Activated T-cell treated with anti-CD3 and anti-CD28 coated beads for 48 hours (primary cell): ENCODE measurements around the gene PLXNC1.

Source experiments
- DNase-seq: peaks from one replicate; pipeline ENCODE4 v3.0.0-alpha.2; 2020; ENCODE audit warnings: low read depth

Gene PLXNC1

GRCh38 chr12:94147991-94148738 lies at the start of gene PLXNC1:
Gene PLXNC1 (plus strand): TSS chr12:94148577. CDS start chr12:94148972, 395 bp downstream.
- DNase-seq = peak; percentile 60

DNA sequence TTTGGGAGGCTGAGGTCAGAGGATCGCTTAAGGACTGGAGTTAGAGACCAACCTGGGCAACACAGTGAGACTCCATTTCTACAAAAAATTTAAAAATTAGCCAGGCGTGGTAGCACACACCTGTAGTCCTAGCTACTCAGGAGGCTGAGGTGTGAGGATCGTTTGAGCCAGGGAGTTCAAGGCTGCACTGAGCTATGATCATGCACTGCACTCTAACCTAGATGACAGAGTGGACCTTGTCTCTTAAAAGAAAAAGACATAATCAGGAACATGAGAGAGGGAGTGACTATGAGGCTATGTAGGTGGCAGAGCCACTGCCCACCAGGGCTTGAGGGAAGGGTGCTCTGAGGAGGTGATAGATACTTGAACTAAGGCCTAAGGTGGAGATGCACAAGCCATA lies 49.2 kb upstream of the PLXNC1 start:
- DNase-seq = no peak

DNA sequence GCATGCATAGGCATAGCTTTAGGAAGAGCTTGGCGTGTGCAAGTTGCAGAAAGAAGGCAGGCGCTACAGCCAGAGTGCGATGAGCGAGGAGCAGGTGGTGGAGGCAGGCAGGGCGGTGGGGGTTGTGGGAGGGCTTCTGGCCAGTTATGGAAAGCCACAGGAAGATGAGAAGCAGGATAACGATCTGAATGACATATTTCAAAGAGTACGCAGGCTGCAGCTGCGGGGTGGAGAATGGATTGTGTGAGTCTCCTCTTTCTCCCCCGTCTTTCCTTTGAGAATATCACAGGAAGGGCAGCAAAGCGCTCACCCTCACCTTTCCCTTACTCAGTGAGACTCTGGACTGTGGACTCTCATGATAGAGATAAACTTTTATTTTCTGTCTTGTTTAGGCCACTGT lies 48.7 kb upstream of the PLXNC1 start:
- DNase-seq = no peak

DNA sequence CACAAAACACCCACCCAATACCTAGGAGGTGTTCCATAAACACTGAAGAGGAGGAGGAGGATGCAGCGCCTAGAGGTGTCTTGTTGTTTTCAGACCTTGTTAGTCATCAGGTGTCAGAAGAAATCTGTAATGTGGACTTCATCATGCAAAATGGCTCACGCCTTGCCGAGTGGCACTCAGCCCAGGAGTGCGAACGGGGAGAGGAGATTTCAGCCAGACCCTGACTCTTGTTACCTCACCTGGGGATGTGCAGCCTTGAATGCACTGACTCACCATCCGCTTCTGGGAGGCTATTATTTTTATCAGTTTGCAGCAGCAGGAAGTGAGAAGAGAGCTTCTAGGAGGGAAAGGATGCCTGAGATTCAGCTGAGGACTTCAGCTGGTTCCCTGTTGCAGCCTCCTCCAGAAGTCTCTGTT lies 48.2 kb upstream of the PLXNC1 start:
- DNase-seq = no peak

DNA sequence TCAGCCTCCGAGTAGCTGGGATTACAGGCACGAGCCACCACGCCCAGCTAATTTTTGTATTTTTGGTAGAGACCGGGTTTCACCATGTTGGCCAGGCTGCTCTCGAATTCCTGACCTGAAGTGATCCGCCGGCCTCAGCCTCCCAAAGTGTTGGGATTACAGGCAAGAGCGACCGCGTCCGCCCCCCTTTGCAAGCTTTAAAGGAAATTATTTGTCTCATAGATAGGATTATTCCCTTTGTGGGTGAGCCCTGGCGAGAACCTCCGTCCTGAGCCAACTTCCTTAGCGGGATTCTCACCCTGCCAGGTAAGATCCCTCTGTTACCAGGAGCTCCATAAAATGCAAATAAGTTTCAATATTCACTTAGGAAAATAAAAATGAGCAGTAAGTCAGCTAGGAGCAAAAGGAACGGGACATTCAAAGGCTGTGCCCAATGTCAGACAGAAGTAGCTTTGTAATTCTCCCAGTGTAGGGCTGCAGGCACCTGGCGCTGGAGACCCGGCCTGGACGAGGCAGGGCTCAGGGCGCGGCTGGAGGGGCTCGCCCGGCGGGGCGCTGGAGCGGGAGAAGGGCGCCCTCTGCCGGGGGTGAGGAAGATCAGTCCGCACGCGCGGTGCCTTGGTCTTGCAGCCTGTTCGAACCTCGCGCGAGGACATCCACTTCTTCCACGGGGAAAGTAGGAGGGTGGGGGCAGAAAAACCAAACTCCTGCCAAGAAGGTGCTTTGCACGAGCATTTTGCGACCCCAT lies 47.2 kb upstream of the PLXNC1 start:
- DNase-seq = peak; percentile 74

DNA sequence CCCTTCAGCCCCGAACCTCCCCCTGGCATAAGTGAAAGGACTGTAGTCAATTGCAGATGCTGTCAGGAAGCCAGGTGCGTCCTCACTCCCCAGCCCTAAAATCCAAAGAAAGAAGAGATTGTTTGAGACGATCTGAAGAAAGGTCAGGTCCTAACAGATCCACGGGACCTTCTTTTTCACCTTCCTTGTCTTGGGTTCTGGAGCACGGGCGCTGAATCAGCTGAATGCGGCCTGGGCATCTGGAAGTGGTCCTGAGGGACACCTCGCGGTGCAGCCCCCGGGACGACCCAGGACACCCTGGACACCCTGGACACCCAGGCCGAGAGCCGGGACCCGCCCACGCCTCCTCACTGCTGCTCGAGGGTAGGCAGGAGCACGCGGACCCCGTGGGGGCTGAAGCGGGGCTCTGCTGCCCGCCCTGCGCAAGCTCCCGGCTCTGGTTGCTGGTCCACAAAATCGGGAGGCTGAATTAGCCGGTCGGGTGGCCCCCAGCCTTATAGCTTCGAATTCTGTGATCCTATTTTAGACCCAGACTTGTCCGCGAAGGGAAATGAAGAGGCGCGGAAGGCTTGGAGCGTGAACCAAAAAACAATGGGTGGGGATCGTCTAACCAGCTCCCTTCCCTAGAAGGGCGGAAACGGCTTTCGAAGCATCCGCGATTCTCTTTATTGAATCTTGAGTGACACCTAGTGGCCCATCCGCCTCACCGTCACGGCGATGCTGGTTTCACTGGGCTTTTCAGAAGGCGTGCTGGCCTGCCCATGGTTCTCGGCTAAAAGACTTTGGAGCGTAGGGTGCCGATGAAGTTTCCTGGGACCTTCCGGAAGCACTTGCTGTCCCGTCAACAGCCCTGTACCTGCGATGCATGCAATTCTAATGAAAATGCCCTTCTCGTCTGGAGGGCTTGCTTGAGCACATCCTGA lies 46.4 kb upstream of the PLXNC1 start:
- DNase-seq = peak; percentile 74

- DNase-seq = no peak
These were observed 44.4 kb upstream of the PLXNC1 start for GRCh38 chr12:94103986-94104385.

DNA sequence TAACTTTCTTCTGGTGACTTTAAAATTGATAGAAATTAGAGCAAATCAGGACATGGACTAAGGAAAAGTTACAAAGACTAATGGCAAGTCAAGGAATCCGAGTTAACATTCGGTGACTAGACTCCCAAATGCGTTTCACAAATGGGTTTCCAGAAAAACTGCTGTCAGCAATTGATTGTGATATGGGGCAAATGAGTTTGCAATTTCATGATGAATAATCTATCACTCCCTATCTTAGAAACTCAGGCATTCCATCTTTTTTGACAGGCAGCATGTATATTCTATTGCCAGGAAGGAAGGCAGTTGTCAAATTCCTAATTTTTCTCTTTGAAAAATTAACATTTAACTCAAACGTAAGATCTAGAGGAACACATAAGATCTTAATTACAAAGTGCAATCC lies 40.5 kb upstream of the PLXNC1 start:
- no peak for DNase-seq

DNA sequence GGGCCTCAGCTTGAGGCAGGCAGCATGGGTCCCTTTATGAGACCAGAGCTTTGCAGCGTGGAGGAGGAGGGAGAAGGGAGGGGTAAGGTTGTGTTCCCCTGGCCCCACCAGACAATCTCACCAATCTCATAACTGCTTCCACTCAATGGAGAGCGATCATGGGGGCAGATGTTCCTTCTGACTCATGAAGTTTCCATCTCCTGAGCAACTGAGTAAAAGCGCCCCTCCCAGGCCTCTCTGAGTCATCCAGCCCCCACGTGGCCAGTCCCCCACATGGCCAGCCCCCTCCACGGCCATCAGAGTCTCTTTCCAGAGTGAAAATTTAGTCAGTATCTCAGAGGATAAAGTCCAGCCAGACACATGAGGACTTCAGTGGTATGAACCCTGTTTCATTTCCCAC lies 39.2 kb upstream of the PLXNC1 start:
- peak; percentile 51 for DNase-seq

GRCh38 chr12:94110258-94110657 lies 38.1 kb upstream of the PLXNC1 start:
- no peak for DNase-seq

- DNase-seq = no peak
These were observed 37.1 kb upstream of the PLXNC1 start for GRCh38 chr12:94111302-94111701.

DNA sequence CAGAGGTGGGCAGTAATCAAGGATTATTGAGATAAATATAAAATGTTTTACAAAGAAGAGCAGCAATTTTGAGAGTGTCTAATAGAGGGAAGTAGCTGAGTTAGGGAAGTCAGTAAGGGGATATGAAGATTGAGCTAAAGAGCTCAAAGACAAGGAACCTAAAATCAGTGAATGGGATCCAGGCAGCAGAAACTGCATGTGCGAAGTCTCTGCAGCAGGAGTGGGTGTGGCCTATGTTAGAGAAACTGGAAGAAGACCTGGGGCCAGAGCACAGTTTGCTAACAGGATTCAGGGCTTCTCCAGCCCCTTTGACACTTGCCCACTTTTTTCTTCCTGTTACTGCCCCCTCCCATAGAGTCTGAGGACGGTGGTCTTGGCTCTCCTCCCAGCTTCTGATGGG lies 36.3 kb upstream of the PLXNC1 start:
- DNase-seq = no peak

DNA sequence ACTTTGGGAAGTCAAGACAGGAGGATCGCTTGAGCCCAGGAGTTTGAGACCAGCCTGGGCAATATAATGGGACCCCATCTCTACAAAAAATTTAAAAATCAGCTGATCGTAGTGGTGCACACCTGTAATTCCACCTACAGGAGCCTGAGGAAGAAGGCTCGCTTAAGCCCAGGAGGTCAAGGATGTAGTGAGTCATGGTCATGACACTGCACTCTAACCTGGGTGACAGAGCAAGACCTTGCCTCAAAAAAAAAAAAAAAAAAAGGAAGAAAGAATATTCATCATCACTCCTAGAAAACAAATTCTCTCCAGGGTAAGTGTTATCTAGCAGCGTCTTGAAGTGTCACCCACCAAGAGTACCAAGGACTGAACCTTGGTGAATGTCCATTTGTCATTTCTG lies 34.2 kb upstream of the PLXNC1 start:
- no peak for DNase-seq

GRCh38 chr12:94116191-94116590 lies 32.2 kb upstream of the PLXNC1 start:
- DNase-seq = no peak

GRCh38 chr12:94121886-94122285 lies 26.5 kb upstream of the PLXNC1 start:
- no peak for DNase-seq

DNA sequence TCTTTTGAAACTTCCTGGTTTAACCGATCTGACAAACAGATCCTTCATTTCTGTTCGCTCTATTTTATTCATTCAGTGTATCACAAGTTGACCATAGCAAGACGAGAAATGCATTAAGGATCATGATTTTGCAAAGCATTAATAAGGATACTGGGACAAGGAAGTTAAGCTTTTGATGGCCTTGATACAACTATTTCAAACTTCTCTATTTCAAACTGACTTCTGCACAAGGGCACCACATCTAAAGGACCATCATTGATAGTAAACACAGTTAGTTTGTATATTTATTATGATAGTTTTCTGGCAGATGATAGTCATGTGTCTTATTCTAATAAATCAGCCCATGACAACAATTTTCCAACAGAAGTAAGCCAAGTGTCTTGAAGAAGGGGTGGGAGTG lies 25.8 kb upstream of the PLXNC1 start:
- DNase-seq = no peak

DNA sequence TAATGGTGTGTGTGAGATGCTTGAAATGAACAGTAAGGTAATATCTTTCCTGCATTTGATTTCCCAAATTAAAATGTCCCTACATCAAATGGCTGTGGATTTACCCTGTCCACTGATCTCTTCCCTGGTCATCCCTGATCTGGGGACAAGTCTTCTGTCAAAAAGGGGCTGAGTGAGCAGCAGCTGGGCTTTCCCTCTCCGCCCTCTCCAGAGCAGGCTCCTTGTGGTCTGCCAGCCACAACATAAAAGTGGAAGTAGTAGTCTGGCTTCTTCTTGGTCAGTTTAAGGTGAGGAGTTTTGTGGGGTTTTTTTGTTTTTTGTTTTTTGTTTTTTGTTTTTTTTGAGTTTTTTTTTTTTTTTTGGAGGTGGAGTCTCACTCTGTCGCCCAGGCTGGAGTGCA lies 25.2 kb upstream of the PLXNC1 start:
- no peak for DNase-seq

DNA sequence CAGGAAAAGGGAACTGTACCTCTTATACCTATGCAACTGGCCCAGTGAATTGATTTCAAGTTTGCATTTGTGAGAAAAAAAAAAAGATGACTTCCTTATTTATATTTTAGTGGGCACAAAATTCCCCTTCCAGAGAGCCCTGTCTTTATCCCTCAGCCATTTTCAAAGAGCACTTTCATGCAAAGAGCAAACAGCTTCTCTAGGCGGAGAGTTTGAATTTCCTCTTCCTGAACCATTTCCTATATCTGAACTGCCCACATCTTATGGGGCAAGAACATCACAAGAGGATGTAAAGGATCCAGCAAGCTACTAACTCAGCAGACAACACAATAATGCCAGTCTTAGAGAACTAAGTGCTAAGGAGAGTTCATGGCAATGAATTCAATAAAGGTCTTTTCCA lies 22.3 kb upstream of the PLXNC1 start:
- DNase-seq = no peak

GRCh38 chr12:94127239-94128131 lies 20.9 kb upstream of the PLXNC1 start:
- DNase-seq = no peak

GRCh38 chr12:94128280-94128679 lies 20.1 kb upstream of the PLXNC1 start:
- no peak for DNase-seq

DNA sequence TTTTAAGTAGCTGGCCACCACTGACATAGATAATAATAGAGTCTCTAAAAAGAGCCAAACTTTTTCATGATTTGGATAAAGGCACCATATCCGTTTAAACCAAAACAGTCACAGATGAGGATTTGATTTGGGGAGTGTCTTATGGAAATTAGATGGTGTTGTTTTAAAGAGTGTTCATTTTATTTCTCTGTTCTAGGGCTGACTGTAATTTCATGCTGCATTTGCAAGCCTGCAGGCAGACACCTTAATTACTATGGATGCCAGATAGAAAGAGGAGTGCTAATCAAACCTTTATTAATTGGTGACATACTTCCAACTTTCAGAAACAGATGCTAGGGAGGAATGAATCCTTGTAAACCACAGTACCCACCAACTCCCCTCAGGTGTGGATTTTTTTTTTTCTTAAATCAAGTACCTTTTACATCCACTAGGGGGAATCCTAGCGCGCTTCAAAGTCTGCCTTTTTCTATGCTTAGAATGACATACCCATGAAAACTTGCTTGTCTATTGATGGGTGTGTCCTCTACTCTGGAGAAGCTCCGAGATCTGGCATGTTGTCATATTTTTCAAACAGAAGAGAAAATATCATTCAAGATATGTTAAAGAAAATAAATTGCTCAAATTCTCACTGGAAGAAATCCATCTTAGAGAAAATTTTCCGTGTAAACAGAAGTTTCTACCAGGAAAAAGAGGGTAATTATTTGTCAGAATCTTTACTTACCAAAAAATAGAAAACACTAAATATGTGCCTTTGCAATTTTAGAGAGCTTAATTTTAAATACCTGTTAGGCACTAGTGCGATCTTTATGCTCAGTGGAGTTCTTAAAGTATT lies 14.2 kb upstream of the PLXNC1 start:
- no peak for DNase-seq
